ENCODE data around the gene TTYH3.
"Not testable (repeated sequence)": the region's sequence is repeated elsewhere in the genome, so short reads cannot be mapped to it uniquely, and the experiment has no call there.

TTYH3 gene

DNA sequence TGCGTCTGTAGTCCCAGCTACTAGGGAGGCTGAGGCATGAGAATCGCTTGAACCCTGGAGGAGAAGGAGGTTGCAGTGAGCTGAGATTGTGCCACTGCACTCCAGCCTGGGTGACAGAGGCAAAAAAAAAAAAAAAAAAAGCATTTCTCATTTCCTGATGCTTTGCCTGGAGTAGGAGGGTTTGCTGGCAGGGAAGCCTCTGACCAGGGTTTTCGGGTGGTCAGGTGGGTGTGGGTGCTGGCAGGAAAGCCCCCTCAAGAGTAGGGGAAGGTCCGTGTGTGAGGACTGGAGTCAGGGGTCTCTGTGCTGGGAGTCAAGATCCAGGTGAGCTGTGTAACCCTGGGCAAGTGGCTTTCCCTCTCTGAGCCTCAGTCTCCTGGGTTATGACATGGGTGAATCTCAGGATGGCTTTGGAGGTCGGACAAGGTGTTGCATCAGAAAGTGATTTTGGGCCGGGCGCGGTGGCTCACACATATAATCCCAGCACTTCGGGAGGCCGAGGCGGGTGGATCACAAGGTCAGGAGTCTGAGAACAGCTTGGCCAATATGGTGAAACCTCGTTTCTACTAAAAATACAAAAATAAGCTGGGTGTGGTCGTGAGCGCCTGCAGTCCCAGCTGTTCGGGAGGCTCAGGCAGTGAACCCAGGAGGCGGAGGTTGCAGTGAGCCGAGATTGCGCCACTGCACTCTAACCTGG lies 59.4 kb downstream of the TTYH3 start:
- no peak for DNase-seq

DNA sequence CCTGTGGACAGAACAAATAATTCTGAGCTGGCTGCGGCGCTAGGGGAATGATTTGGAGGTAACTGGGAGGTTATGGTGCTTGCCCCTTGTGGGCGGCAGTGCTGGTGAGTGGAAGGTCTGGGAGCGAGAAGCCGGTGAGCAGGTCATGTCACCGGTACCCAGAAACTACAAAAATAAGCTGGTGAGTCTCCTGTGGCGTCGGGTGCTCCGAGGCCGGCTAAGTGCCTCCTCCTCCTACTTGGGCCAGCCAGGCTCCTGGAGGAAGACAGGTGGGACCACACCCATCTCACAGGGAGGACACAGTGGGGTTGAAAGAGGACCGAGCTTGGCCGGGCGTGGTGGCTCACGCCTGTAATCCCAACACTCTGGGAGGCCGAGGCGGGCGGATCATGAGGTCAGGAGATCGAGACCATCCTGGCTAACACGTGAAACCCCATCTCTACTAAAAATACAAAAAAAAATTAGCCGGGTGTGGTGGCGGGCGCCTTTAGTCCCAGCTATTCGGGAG lies 60.2 kb downstream of the TTYH3 start:
- DNase-seq: not testable (repeated sequence)

DNA sequence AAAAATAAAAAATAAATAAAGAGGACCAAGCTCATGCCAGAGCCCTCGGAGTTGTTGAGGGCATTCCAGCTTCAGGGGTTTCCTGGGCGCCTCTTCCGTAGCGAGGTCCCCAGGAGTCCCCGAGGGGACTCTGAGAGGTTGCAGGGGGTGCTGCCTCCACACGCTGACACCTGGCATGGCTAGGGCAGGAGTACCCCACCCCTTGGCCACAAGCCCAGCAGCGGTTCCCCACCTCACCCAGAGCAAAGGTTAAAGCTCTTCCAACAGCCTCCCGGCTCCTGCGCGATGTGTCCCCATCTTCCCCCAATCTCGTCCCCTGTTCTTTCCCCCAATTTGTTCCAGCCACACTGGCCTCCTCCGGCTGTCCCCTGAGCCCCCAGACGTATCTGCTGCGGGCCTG lies 60.8 kb downstream of the TTYH3 start:
- DNase-seq: no peak

DNA sequence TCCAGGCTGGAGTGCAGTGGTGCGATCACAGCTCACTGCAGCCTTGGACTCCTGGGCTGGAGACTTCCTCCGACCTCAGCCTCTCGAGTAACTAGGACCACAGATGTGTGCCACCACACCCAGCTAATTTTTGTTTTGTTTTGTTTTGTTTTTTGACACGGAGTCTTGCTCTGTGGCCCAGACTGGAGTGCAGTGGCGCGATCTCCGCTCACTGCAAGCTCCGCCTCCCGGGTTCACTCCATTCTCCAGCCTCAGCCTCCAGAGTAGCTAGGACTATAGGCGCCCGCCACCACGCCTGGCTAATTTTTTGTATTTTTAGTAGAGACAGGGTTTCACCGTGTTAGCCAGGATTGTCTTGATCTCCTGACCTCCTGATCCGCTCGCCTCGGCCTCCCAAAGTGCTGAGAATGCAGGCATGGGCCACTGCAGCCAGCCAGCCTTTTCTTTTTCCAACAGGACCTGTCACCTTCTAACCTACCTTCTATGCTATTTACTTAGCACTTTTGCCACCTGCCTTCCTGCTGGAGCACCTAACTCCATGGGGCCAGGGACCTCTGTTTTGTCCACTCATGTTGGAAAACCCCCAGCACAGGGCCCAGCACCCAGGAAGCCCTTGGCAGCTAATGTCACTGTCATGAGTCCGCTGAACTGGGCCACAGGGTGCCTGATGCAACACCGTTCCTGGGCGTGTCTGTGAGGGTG lies 61.8 kb downstream of the TTYH3 start:
- DNase-seq: not testable (repeated sequence)

DNA sequence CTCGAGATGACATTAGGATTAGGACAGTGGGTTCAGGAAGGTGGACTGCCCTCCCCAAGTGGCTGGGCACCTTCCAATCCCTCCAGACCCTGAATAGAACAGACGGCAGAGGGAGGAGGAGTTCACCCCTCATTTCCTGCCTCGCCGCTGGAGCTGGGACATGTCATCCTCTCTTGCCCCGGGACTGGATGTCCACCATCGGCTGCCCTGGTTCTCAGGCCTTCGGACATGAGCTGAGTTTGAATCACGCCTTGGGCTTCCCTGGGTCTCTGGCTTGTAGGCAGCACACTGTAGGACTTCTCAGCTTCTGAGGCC lies 62.3 kb downstream of the TTYH3 start:
- DNase-seq: not testable (repeated sequence)

DNA sequence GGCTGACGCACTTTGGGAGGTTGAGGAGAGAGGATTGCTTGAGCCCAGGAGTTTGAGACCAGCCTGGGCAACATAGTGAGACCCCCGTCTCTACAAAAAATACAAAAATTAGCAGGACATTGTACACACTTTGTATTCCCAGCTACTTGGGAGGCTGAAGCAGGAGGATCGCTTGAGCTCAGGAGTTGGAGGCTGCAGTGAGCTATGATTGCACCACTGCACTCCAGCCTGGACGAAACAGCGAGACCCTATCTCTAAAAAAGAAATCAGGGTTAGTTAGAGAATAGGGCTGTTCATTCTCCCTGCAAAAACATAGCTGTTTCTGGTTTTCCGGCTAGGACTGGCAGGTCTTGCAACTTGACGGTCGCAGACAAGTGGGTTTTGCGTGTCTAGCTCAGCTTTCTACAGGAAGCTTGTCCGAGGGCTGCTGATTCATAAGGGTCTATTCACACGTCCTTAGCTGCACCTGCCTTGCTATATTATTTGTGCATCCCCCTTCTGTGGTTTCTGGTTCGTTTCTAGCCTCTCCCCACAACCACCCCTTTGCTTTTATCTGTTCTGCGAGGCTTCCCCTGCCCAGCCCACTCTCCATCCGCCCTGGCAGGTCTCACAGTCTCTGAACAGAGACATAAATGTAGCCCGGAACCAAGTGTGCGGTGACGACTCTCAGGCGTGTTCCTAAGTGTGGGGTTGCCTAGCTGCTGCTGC lies 66.9 kb downstream of the TTYH3 start:
- DNase-seq: no peak

DNA sequence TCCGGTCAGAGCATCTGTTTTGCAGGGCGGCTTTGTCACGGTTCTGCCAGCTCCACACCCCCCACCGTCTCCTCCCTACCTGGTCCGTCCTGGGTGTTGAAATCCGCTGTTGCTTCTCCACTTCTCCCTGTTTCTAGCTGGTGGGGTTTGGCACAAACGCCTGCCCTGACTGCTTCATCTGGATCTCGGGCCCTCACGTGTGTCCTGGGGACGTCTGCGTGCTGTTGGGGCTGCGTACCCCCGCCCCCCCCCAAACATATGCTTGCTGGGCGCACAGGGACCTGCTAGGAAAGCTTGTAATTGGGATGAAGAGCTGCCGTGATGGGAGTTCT lies 67.5 kb downstream of the TTYH3 start:
- no peak for DNase-seq

DNA sequence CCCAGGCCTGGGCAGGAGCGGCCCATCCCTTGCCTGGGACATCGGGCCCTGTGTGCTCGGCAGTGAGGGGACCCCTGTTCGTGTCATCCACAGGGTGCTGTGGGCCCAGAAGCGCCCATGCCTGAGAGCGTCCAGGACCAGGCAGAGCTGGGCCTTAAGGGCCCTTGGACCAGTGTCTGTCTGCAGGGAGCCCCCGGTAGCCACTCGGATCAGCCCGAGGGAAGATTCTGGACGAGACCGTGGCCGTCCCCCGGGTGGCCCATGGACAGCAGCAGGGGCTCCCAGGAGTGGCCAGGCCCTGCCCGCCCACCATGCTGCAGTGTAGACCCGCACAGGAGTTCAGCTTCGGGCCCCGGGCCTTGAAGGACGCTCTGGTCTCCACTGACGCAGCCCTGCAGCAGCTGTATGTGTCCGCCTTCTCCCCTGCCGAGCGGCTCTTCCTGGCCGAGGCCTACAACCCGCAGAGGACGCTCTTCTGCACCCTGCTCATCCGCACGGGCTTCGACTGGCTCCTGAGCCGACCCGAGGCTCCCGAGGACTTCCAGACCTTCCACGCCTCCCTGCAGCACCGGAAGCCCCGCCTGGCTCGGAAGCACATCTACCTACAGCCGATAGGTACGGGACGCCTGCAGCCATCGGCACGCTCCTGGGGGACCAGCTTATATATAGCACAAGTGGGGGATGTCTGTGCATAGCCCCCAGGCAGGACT lies 68.5 kb downstream of the TTYH3 start:
- no peak for DNase-seq

DNA sequence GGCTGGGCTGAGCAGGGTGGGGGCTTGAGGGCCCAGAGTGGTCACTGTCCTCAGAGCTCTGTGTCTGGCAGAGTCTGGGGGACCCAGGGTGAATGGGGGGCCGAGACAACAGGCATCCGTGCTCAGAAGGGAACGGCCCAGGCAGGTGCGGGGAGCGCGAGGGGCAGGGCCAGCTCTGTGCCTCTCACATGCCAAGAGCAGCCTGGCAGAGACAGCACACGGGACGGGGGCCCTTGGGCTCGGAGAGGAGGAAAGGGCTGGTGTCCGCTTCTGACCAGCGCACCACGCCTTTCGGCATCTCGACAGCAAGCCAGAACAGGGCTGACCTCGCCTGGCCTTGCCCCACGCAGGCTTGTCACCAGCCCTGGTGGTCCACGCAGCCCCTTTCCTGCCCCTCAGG lies 69.6 kb downstream of the TTYH3 start:
- no peak for DNase-seq

DNA sequence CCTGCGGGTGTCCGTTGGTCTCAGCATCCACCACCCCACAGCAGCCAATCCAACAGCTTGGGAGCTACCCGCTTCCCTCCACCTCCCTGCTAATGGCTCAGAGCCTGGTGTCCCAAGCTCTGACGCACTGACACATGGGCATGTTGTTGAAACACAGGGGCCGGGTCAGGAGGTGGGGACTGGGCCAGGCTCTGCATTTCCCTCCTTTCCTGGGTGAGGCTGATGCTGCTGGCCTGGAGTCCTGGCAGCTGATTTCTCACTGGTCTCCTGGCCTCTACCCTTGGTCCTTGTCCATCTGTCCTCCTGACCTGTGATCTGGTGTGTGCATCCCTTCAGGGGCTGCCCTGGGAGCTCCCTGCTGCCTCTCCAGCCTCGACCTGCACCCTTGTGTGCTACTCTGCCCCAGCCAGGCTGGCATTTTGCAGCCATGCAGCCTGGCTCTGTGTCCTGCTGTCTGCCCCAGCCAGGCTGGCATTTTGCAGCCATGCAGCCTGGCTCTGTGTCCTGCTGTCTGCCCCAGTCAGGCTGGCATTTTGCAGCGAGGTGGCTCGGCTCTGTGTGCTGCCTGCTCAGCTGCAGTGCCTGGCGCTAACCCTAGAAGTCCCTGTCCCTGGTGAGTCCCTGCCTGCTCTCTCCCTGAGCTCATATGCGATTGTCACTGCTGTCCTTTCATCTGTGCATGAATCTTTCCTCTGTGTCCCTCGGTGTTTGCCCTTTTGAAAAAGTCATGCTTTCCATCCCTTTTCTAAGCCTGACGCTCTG lies 70.2 kb downstream of the TTYH3 start:
- no peak for DNase-seq

DNA sequence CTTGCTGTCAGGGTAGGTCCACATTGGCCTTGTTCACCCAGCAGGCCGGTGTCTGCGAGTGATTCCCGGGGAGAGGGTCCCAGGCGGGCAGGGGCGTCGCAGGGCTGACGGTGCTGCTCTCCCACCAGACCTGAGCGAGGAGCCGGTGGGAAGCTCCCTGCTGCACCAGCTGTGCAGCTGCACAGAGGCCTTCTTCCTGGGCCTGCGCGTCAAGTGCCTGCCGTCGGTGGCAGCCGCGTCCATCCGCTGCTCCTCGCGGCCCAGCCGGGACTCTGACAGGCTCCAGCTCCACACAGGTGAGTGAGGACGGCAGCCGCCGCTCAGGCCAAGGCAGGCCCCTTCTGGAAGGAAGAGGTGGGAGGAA lies 70.8 kb downstream of the TTYH3 start:
- DNase-seq: no peak

DNA sequence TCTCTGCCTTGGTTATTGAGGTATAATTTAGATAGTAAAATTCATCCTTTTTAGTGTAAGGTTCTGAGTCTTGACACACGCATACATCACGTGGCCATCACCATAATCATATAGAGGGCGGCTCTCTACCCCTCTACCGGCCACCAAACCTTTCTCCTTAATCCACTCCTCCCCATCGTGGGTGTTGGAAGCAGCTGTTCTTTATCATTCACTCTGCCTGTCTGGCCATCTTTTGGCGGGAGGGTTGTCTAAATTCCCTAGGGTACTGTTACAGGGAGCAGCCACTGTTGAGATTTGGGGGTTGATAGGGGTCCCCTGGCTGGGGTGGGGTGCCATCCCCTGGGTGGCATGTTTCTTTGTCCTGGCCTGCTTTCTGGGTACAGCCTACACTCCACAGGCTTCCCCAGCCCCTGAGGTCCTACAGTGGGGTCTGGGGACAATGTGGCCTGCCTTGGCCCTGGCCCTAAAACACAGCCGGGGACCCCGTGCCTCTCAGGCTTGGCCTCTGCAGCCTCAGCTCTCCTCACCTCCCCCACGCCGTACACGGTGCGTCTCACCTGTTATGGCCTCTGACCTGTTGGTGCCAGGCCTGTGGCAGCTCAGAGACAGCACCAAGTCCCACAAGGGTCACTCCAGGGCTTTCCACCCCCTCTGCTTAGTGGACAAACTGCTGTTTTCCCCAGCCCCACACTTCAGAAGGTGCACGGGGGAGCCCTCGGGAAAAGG lies 73.7 kb downstream of the TTYH3 start:
- no peak for DNase-seq

DNA sequence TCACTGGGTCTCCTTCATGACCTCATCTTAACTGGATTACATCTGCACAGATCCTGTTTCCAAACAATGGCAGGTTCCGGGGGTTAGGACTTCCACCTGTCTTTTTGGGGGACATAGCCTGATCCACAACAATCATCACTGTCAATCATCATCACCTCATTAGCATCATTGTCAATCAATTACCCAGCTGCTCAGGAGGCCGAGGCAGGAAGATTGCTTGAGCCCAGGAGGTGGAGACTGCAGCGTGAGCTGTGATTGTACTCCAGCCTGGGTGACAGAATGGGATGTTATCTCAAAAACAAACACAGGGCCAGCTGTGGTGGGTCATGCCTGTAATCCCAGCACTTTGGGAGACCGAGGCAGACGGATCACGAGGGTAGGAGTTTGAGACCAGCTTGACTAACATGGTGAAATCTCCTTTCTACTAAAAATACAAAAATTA lies 74.9 kb downstream of the TTYH3 start:
- DNase-seq: no peak

DNA sequence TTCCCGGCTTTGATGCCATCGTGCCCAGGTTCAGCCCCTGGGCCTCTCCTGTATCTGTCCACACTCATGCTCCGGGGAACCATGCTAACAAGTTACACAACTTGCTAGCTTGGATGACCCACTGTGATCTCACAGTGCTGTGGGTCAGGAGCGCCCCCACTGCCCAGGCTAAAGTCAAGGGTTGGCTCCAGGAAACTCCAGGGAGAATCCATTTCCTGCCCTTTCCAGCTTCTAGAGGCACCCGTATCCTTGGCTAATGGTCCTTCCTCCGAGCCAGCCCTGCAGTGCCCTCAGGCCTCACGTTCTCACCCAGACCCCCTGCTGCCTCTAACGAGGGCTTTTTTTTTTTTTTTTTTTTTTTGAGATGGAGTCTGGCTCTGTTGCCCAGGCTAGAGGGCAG lies 75.7 kb downstream of the TTYH3 start:
- DNase-seq: no peak

DNA sequence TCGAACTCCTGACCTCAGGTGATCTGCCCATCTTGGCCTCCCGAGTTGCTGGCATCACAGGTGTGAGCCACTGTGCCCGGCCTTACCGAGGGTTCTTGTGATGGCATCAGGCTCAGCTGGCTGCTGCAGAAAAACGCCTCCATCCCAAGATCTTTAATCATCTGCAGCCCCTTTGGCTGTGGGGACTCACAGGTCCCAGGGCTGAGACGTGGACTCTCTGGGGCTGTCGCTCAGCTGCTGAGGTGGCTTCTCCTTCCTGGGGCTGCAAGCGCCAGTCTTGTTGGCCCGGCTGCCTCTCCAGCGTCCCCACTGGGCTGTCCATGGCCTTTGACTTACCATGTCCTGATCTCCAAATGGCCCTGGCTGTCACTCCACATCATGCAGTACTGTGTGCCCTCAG lies 76.3 kb downstream of the TTYH3 start:
- DNase-seq: no peak

DNA sequence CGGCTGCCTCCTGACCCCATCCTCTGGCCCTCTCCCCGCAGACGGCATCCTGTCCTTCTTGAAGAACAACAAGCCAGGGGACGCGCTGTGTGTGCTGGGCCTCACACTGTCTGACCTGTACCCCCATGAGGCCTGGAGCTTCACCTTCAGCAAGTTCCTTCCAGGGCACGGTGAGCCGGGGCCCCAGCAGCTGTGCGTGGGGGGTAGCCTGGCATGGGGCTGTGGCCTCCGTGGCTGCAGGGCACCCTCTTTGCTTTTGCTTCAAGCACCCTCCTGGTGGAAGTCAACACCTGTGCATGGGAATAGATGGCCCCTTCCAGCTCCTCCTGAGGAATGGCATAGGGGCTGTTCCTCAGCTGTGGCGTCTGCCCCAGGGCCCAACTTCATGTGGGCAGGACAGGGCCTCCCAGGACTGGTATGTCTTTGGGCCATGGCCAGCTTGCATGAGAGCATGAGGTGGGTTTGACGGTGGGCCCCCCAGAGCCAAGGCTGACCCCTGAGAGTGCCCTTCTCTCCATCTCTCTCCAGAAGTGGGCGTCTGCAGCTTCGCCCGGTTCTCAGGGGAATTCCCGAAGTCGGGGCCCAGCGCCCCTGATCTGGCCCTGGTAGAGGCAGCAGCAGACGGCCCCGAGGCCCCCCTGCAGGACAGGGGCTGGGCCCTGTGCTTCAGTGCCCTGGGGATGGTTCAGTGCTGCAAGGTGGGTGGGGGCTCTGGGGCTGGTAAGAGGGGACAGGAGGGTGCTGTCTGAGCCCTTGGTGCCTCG lies 76.9 kb downstream of the TTYH3 start:
- DNase-seq: no peak

DNA sequence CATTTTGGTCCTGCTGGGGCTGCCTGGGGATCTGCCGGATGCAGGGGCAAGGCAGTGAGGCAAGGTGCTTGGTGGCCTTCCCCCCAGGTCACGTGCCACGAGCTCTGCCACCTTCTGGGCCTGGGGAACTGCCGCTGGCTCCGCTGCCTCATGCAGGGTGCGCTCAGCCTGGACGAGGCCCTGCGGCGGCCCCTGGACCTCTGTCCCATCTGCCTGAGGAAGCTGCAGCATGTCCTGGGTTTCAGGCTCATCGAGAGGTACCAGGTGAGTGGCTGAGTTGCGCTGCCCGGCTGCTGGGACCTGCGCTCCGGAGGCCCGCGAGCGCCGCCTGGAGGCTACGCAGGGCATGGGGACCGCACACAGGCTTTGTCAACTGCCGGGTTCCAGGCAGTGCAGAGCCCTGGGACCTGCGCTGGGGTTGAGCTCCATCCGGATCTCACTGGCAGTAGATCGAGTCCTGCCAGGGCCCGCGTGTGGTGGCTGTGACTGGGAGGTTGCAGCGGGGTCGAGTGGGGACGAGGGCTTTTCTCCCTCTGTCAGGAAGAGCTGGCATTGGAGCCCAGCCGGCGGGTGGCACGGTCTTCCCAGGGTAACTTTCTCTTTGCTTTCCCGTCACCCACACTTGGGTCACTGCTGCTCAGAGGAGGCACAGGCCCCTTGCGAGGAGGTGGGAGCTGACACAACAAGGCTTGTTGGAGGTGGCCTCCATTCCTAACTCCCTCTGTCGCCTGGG lies 77.9 kb downstream of the TTYH3 start:
- peak; percentile 43 for DNase-seq

DNA sequence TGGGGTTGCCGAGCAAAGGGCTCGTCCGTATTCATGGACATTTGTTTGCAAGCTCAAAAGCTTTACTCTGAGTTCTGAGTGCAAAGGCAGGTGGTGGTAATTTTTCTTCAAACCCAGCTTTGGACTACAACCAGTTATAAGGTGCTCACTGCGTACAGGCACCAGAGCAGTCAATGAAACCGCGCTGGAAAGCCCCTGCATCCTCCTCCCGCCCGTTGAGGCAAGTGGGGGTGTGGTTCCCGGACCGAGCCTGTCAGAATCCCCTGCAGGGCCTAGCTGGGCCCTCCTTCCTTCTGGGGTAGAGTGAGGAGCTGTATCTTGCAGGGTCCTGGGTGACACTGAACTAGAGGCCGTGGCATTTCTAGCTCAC lies 78.5 kb downstream of the TTYH3 start:
- no peak for DNase-seq

DNA sequence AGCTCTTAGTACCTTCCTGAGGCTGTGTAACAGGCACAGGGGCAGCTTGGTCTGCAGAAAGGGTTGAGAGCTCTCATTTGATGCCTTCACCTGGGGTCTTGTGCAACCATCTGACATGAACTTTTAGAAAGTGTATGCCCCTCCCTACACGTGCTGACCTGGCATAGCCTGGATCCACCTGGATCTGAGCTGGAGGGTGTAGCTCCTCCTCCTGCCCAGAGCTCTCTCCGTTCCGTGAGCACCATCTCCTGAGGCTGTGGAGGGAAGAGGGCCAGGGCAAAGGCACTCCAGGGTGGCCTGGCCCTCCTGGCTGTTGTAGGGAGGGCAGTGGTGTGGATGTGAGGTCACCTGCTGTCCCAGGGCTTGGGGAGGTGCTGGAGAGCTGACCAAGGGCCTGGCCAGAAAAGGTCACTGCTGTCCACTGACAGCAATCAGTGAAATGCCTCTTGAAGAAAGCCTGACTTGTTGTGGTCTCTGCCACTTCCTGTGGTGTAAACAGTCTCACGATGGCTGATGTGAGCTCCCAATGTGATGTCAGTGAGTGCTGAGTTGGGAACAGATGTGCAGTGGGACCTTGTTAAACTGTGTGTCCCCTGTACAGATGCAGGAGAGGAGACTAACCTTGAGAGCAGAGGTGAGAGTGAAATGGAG lies 79.2 kb downstream of the TTYH3 start:
- DNase-seq: no peak

Data from NCI-H1694 (cell line).